Right atrium auricular region (tissue), 2 donors: ENCODE data around the gene NAALAD2. TPM values are rescaled to one million over a fixed set of nuclear protein-coding genes. Genes with fewer than 3 reads are reported as not detected.

Experiments used
- DNase-seq: peaks from one replicate; pipeline ENCODE4 v3.0.0-alpha.2; 2019; ENCODE audit warnings: low spot score
- H3K27ac ChIP-seq, 2 donors: fragments of 200-600 bp; sonication (generic); 1 replicate in 1 of 2; 2 replicates in 1 of 2; pipeline ENCODE4 v1.5.1; 2016 to 2019
- H3K27me3 ChIP-seq, 2 donors: fragments of 200-600 bp; sonication (generic); one replicate each; pipeline versions ENCODE4 v1.5.1 to v1.6.0; 2017 to 2019
- H3K36me3 ChIP-seq: fragments of 200-600 bp; sonication (generic); one replicate; pipeline ENCODE4 v1.5.1; 2016
- H3K4me1 ChIP-seq, 2 donors: fragments of 200-600 bp; sonication (generic); one replicate each; pipeline versions ENCODE4 v1.5.1 to v1.6.0; 2017 to 2019
- H3K4me3 ChIP-seq, 2 donors: fragments of 200-600 bp; sonication (generic); 1 replicate in 1 of 2; 2 replicates in 1 of 2; pipeline ENCODE4 v1.5.1; 2017 to 2019; ENCODE audit warnings: mild to moderate bottlenecking in 1 of 2, moderate library complexity in 1 of 2
- H3K9me3 ChIP-seq, 2 donors: fragments of 200-600 bp; sonication (generic); one replicate each; pipeline ENCODE4 v1.5.1; 2019
- CTCF ChIP-seq, 2 donors: fragments of 200-600 bp; sonication (generic); IDR thresholded peaks; one replicate each; pipeline ENCODE4 v1.5.1; 2019; ENCODE audit warnings: antibody characterized with exemption in 2 of 2
- total RNA-seq, 2 donors: library from RNA; depleted of rRNA; stranded (reverse); fragments of >200 nt; gene quantifications; one replicate each; pipeline ENCODE4 v1.1.0, GENCODE V29; 2016

NAALAD2 gene
- total RNA-seq, 2 donors from 2014 or later: 0.83 to 6.0 TPM

GRCh38 chr11:90168571-90168970, 34.1 kb downstream of the NAALAD2 start:
- Histone ChIP-seq H3K4me3 (no peak overlapping the region), H3K36me3 (no peaks in the 10 kb centered on the region), H3K9me3 (no peaks in the 10 kb centered on the region), H3K27me3 (no peaks in the 10 kb centered on the region), H3K4me1 (no peaks in the 10 kb centered on the region), H3K27ac (no peak overlapping the region)
- TF ChIP-seq CTCF (IDR thresholded peaks at IDR 0.05): no peak
- no peak for DNase-seq

DNA sequence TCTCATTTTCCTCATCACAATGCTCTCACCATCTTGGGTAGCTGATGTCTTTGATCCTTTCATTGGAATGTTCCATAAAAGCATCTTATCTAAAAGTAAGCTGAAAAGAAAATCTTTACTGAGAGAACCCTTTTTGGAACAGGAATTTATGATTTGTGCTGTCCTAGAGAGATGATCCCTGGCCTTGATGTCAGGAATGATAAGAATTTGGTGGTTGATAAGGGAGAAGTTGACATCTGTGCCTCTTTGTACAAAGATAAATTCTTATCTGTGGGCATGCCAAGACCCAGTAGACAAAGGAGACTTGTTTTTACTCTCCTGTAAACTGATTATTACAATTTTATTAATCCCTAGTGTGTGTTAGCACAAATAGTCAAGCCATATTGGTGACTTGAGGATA, 36.9 kb downstream of the NAALAD2 start:
- H3K27ac ChIP-seq: no peak overlapping the region
- no peaks in the 10 kb centered on the region for H3K9me3 ChIP-seq
- no peaks in the 10 kb centered on the region for H3K36me3 ChIP-seq
- no peak for DNase-seq
- TF ChIP-seq CTCF (IDR thresholded peaks at IDR 0.05): no peak
- H3K4me3 ChIP-seq: no peak overlapping the region
- H3K4me1 ChIP-seq: no peaks in the 10 kb centered on the region
- no peaks in the 10 kb centered on the region for H3K27me3 ChIP-seq

GRCh38 chr11:90176069-90176468, 41.6 kb downstream of the NAALAD2 start:
- no peak for TF ChIP-seq CTCF (IDR thresholded peaks at IDR 0.05)
- H3K4me1 ChIP-seq: no peaks in the 10 kb centered on the region

DNA sequence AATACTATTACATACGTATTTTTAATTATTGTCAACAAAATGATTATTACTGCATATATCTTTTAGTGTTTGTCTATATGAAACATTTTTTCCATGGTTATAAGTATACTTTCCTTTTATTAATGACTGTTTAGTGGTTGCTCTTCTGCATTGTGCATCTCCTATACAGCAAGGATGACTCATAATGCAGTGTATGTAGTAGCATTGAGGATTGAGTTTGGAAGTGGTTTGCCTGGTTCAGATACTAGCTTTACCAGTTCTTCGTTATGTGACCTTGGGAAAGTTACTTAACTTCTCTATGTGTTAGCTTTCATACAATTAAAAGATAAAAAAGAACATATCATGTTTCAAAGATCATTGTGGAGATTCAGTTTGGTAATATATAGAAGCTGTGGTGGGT, 44.3 kb downstream of the NAALAD2 start:
- H3K27me3 ChIP-seq: no peaks in the 10 kb centered on the region
- no peaks in the 10 kb centered on the region for H3K36me3 ChIP-seq
- H3K9me3 ChIP-seq: no peaks in the 10 kb centered on the region
- H3K4me3 ChIP-seq: no peak overlapping the region
- no peaks in the 10 kb centered on the region for H3K4me1 ChIP-seq
- TF ChIP-seq CTCF (IDR thresholded peaks at IDR 0.05): no peak
- no peak for DNase-seq
- no peak overlapping the region for H3K27ac ChIP-seq

More at GRCh38 chr11:90176069-90176468, 41.6 kb downstream of the NAALAD2 start:
- no peak overlapping the region for H3K27ac ChIP-seq
- DNase-seq: no peak
- H3K4me3 ChIP-seq: no peak overlapping the region
- H3K27me3 ChIP-seq: no peaks in the 10 kb centered on the region
- H3K9me3 ChIP-seq: no peaks in the 10 kb centered on the region
- H3K36me3 ChIP-seq: no peaks in the 10 kb centered on the region

GRCh38 chr11:90179923-90180322, 45.5 kb downstream of the NAALAD2 start:
- Histone ChIP-seq H3K9me3 (no peaks in the 10 kb centered on the region), H3K36me3 (no peaks in the 10 kb centered on the region), H3K27me3 (no peaks in the 10 kb centered on the region), H3K4me1 (no peaks in the 10 kb centered on the region), H3K27ac (no peak overlapping the region), H3K4me3 (no peak overlapping the region)
- no peak for DNase-seq
- no peak for TF ChIP-seq CTCF (IDR thresholded peaks at IDR 0.05)

GRCh38 chr11:90187839-90188238, 53.4 kb downstream of the NAALAD2 start:
- H3K9me3 ChIP-seq: no peaks in the 10 kb centered on the region
- H3K27me3 ChIP-seq: no peaks in the 10 kb centered on the region
- no peaks in the 10 kb centered on the region for H3K4me1 ChIP-seq
- DNase-seq: no peak
- H3K27ac ChIP-seq: no peak overlapping the region
- H3K4me3 ChIP-seq: no peak overlapping the region
- no peak for TF ChIP-seq CTCF (IDR thresholded peaks at IDR 0.05)
- no peaks in the 10 kb centered on the region for H3K36me3 ChIP-seq
